GM21825 (cell line): ENCODE data around the gene GGT5.
"Not testable (repeated sequence)": the region's sequence is repeated elsewhere in the genome, so short reads cannot be mapped to it uniquely, and the experiment has no call there.

Source experiments
- ATAC-seq: cut with Tn5 transposase; IDR thresholded peaks from one replicate; pipeline ENCODE4 v1.9.1; 2021; ENCODE audit warnings: mild to moderate bottlenecking, moderate library complexity; ENCODE audit not compliant: unreplicated experiment

Gene GGT5

DNA sequence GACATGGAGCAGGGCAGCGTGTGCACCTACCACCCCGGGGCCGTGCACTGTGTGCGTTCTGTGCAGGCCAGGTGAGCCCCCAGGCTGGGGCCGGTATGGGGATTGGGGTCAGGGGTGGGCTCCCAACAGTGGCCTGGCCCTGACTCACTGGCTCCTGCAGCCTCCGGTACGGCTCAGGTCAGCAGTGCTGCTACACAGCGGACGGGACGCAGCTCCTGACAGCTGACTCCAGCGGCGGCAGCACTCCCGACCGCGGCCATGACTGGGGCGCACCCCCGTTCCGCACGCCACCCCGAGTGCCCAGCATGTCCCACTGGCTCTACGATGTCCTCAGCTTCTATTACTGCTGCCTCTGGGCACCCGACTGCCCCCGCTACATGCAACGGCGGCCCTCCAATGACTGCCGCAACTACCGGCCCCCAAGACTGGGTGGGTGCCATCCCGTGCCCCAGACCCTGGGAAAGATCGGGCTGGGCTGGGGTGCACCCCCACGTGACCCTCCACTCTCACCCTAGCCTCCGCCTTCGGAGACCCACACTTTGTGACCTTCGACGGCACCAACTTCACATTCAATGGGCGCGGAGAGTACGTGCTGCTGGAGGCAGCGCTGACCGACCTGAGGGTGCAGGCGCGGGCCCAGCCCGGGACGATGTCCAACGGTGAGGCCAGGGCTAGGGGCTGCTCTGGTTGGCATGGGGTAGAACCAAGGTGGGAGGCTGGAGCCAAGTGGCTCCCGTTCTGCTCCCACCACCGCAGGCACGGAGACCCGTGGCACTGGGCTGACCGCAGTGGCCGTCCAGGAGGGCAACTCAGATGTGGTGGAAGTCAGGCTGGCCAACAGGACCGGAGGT lies 59.2 kb downstream of the GGT5 start:
- ATAC-seq: no peak

DNA sequence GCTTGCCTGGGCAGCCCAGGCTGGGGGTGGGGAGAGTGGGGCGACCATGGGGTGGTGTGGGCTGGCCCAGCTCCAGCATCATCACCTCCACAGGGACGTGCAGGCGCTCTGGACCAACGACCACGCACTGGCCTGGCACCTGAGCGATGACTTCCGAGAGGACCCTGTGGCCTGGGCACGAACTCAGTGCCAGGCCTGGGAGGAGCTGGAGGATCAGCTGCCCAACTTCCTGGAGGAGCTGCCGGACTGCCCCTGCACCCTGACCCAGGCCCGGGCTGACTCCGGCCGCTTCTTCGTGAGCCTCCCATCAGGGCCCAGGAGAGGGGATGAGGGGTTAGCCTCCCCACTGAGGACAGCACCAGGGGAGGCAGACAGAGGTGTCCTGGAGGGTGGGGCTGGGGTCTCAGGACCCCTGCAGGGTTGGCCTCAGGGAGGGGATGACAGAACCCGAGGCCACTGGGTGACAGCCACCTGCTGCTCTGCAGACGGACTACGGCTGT lies 59.8 kb downstream of the GGT5 start:
- ATAC-seq: no peak

DNA sequence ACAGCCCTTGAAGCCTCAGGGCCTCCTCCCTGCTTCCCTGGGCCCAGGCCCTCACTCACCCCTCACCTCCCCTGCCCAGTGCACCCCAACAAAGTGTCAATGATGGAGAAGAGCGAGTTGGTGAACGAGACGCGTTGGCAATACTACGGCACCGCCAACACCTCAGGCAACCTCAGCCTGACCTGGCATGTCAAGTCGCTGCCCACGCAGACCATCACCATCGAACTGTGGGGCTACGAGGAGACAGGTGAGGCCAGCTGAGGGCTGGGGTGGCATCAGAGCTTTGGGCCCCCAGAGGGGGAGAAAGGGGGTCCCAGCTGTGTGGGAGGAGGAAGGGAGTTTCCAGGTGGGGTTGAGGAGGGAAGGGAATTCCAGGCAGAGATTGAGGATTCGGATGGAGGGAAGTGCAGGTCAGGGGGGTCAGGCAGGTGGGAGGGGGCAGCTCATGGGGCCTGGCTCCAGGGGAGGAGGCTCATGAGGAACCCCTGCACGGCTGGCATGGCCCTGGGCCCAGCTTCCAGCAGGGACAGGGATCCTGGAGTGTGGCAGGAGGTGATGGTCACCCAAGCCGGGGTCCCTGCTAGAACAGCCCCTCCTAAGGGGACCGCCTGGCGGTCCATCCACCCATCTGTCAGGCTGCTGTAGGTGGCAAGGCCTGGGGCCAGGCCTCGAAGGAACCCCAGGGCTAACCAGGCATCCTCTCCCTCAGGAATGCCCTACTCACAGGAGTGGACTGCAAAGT lies 60.7 kb downstream of the GGT5 start:
- no peak for ATAC-seq

DNA sequence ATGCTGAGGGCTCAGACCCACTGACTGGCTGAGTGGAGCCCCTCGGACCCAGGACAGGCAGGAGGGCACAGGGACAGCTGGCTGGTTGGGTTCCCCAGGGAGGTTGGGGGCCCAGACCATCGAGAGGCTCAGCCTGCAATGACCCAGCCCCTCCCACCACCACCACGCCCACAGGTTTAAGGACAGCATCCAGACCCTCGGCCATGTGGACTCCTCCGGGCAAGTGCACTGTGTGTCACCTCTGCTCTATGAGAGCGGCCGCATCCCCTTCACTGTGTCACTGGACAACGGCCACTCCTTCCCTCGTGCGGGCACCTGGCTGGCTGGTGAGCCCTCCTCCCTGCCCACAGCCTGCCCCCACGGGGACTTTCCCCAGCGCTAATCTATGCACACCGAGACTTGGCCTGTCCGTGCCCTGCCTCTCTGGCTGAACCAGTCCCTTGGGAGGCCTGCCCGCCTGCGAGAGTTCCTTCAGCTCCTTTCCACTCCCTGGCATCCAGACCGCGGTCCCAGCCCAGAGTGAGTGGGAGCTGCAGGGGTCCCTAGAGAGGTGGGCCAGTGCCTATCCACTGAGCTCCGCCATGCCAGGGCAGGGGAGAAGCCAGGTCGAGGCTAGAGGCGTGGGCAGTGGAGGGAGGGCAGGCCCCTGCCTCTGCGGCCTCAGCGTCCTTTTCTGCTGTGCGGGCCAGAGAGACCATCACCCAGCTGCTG lies 61.4 kb downstream of the GGT5 start:
- no peak for ATAC-seq

DNA sequence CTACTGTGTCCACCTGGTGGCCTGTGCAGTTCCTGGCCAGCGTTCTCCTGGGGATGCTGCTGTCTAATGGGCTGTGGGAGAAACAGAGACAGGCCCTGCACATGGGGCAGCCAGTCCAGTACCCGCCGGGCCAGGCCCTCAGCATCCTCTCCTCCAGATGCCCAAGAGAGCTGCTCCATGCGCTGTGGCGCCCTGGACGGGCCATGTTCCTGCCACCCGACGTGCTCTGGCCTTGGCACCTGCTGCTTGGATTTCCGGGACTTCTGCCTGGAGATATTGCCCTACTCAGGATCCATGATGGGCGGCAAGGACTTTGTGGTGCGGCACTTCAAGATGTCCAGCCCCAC lies 62.0 kb downstream of the GGT5 start:
- not testable (repeated sequence) for ATAC-seq

DNA sequence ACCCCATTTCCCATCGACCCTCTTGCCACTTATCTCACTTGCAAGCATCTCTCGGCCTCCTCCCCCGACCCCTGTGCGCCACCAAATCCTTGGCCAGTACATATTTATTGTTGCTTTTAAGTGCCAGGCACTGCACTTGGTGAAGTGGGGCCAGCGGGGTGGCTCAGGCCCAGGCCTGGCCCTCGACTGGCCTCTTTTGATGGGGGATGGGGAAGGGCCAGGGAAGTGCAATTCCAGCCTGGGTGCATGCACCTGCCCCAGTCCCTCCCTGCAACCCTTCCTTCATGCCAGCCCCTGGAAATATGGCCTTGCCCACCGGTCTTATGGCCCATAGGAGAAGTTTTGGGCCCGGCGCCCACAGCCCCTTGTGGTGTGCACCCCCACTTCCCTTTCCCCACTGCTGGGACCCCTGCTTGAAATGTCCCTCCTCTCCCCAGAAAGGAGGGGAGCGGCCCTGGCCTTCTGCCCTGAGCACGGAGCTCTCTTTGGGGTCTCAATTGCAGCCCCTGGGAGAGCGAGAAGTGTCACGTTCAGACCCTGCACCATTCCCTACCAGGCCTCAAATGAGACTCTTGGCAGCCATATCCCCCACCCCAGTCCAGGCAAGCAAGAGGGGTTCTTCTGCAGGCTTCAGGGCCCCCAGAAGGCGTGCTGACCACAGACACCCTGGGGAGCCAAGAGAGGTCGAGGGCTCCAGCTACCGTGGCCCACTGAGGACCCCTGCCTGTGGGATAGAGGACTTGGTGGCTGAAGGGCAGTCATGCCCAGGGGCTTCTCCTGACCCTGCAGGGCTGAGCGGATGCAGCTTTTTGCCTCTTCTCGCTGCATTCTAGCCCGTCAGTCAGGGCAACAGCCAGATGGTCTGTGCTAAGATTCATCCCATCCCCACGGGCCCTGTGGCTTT lies 62.6 kb downstream of the GGT5 start:
- no peak for ATAC-seq

DNA sequence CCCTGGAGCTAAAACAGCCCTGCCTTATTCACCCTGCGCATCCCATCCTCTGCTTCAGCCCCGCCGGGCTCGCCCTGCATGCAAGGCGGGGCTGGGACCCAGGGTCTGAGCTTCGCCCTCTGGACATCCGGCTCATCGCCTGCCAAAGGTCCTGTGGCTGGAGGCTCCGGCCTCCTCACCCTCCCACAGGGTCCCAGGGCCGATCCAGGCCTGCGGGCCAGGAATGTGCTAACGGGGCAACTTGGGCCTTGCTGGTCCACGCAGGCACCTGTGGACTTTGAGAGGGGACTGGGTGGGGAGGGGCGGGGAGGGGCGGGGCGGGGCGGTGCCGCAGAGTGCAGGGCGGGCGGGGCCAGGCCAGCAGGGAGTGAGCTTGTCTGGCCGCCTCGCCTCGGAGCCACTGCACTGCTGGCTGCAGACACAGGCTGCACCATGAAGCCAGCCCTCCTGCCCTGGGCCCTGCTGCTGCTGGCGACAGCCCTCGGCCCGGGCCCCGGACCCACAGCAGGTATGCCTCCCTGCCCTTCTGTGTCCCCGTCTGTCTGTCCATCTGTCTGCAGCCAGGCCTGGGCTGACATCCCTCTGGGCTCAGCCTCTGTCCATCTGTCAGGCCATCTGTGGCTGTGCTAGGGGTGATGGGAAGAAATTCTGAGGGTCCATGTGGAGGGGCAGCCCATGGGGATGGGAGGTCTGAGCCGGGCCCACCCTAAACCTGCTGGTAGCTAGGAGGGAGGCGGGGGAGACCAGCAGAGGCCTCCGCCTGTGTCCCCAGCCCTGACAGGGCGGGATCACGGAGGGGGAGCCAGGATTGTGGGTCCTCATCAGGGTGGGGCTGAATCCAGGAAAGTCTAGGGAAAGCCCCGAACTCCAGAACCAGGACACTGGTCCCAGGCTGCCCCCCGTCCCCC lies 63.5 kb downstream of the GGT5 start, which contains the start of gene SUSD2:
TSS of gene SUSD2 (plus strand) at position 400 of the 908 bp plus-strand sequence. CDS start at position 433, 33 bp downstream.
- ATAC-seq: no peak

DNA sequence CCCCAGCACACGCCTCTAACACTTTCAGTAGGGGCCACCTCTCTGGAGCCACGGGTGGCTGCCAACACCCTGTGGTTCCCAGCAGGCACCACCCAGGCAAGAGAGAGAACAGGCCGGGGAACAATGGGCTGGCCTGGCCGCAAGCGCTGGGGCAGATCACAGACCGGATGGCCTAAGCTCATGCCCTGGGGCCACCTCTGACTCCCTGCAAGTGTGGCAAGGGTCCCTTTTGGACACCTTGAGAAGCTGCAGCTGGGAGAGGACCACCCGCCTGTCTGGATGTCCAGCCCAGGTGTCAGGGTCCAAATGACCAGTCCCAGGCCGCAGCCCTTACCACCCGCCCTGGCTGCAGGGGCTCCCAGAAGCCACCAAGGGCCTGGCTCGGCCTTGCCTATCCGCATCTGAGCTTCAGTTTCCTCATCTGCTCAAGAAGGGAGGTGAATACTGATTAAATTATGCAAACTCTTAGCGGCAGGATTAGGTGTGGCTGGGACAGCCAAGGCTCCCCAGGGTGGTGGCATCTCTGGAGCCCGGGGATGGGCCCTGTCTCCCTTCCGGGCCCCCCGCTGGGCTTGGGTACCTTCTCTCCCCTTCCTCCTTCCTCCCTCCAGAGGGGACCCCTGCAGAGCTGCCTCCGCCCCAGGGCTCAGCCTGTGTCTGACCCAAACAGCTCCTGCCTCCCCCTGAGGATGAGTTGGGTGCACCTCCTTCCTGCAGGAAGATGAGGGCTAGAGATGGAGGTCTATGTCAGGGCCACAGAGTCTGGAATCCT lies 64.4 kb downstream of the GGT5 start:
- no peak for ATAC-seq

DNA sequence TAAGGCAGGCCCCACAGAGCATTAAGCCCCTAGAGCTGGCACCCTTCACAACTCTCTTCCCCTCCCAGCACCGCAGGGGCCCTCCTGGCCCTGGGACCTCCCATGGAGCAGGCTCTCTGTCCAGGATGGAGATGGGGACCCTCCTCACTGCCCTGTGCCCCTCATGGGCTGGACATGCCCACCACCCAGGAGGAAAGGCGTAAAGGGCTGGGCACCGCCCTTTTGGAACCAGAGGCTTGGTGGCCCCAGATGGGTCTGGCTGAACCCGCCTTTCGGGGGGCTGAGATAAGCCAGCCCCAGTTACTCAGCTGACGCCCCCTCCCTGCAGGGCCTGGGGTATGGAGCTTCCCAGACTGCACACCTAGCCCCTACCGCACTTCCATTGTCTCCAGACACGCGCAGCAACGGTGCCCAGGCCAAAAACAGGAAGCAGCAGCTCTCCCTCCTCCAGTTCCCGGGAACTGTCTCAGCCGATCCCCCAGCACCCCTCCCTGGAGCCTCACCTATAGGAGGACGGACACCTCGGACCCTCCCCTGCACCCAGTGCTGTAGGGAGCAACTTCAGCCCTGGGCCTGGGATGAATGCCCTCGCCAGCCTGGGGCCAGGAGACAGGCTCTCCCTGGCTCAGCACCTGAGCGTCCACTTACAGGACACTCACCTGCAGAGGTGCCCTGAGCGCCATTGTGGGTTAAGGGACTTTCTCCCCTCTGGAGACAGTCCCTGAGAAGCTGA lies 65.2 kb downstream of the GGT5 start:
- no peak for ATAC-seq

DNA sequence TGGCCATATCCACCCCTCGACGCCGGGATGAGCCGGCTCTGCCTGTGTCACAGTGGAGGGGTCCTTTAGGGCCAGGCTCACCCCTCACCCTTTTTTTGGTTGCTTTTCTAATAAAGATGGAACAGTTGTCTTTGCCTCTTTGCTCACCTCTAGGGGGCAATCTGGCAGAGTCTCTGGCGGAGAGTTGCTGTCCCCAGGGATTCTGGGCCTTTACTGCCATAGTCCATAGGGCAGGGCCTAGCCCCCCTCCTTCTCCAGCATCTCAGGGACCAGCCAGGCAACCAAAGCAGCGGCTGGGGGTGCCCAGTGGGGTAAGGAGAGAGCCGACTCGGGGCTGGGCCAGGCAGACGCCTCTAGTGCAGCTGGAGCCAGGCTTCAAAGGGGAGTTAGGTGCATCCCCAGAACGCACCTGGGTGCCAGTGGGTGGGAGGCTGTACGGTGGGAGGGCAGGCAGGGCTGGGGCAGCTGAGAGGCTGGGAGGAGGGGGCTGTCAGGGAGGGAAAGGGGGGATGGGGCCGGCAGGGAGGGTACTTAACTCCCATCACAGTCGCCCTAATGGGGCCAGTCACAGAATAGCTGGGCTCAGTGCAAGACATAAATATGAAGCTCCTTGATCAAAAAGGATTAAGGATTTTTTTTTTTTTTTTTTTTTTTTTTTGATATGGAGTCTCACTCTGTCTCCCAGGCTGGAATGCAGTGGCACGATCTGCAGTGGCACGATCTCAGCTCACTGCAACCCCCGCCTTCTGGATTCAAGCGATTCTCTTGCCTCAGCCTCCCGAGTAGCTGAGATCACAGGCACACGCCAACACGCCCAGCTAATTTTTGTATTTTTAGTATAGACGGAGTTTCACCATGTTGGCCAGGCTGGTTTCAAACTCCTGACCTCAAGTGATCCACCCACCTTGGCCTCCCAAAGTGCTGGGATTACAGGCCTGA lies 66.1 kb downstream of the GGT5 start:
- ATAC-seq: no peak

DNA sequence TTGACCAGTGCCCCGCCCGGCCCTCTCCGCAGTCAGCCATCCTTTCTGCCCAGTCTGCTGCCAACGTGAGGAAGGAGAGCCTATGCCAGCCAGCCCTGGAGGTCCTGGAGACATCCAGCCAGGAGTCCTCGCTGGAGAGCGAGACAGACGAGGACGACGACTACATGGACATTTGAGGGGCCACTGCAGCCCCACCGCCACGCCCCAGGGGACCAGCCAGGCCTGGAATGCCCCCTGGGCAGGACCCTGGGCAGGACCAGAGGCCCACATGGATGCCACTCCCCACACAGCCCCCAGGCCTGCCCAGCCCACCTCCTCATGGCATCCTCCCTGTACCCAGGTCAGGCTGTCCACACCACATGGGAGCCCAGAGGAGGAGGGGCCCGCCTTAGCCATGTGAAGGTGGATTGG lies 66.9 kb downstream of the GGT5 start:
- no peak for ATAC-seq

DNA sequence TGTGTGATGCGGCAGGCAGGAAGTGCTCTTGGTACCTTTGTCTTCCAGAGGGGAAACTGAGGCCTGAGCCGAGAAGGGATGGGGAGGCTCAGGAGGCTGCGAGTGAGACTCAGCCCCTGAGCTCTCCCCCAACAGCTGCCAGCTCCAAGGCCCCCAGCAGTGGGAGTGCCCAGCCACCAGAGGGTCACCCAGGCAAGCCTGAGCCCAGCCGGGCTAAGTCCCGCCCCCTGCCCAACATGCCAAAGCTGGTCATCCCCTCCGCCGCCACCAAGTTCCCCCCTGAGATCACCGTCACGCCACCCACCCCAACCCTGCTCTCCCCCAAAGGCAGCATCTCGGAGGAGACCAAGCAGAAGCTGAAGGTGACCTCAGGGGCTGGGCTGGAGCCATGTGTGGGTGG lies 67.4 kb downstream of the GGT5 start:
- ATAC-seq: no peak

DNA sequence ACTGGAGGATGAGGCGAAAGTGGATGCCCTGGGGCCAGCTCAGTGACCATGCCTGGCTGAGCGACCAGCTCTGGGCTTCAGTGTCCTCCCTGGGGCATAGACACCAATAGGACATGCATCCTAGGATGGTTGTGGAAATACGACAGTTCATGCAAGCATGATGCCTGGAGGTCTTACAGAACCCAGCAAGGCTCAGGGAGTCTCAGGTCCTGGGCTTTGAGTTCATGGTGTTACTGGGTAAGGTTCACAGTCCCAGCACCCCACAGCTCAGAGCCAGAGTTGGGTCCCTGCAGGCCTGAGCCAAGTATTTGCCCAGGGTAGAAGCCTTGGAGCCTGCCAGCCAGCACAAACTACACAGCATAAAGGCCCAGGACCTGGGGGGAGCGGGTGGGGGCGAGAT lies 67.8 kb downstream of the GGT5 start:
- no peak for ATAC-seq

DNA sequence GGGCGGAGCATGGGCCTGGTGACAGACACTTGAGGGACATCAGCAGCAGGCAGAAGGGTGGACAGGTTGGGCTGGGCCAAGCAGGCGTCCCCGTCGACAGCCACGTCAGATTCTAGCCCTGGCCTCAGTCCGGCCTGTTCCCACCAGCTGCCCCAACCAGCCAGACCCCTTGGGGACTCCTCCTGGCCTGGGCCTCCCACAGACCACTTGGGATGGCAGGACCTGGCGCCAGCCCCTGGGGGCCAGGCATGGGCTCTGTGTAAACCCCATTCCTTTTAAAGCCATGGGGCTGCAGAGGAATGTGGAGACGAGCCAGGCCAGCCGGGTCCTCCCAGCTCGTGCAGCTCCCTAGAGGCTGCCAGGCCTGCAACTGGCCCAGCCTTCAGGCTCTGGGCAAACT lies 68.3 kb downstream of the GGT5 start:
- ATAC-seq: no peak

DNA sequence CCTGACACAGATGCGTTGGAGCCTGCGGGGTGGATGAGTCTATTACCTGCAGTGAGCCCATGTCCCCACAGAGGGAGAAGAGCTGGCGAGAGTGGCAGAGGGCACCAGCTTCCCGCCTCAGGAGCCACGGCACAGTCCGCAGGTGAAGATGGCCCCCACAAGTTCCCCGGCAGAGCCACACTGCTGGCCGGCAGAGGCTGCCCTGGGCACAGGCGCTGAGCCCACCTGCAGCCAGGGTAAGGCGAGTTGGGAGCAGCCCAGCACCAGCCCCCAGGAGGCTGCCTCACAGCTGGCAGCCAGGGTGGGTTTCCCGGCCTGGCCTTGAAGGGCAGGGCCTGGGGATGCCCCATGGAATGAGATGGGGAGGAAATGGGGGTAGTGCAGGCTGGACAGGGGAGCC lies 68.8 kb downstream of the GGT5 start:
- ATAC-seq: no peak

DNA sequence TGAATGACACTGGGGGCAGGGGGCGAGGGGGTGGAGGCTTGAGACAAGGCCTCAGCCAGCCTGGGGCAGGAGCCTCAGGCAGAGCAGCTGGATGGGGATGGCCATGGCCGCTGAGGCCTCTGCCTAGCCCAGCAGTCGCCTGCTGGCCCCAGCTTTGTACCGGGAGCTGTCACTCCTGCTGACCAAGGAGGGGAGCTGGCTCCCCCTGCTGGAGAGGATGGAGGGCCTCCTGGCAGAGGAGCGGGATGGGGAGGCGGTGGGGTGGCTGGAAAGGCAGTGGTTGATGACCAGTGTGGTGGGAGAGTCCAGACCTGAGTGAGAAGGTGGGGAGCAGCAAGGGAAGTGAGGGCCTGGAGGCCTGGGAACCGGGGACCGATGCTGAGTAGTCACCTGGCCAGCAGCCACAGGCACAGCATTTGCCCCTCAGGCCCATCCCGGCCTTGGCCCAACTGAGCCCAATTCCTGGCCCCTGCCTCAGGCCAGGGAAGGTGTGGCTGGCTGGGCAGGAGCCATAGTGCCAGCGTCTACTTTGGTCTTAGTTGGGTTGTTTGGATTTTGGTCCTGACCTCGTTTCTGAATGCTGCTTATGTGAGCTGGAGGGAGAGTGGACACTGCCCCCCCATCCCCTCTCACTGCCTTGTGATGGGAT lies 69.6 kb downstream of the GGT5 start:
- ATAC-seq: no peak
